Measurements from ENCODE around the gene AQP12B. TPM values are rescaled to one million over a fixed set of nuclear protein-coding genes. Genes with fewer than 3 reads are reported as not detected.

The AQP12B gene
- total RNA-seq, 1 experiment from 2014 or later: not detected

GRCh38 chr2:240630771-240631547 is 51.7 kb downstream of the AQP12B start:
- Mint-ChIP-seq H3K4me3 (ENCODE audit: unreplicated experiment) (no peak overlapping the region), H3K27ac (ENCODE audit: unreplicated experiment) (no peak overlapping the region), H3K27me3 (ENCODE audit: insufficient read depth, unreplicated experiment) (no peaks in the 10 kb centered on the region), H3K36me3 (ENCODE audit: insufficient read depth, unreplicated experiment) (peaks cover 6% of the 10 kb centered on the region), H3K9me3 (ENCODE audit: unreplicated experiment) (peaks cover 16% of the 10 kb centered on the region), H3K4me1 (ENCODE audit: low read depth, unreplicated experiment) (no peaks in the 10 kb centered on the region)
- ChIA-PET CTCF (no interaction called here), POLR2A (no interaction called here)
- no peak for DNase-seq
- no peaks in the 10 kb centered on the region; the same call in none of the 2 replicates for H3K36me3 ChIP-seq (ENCODE audit: control insufficient read depth, insufficient read depth, low read length)
- no TSS peak for BruUV-seq (replicated peaks)
- intact Hi-C loops (cut with micrococcal nuclease; ENCODE audit: unreplicated experiment): no loop called here
- H3K4me1 ChIP-seq: no peaks in the 10 kb centered on the region
- TF ChIP-seq CTCF (IDR thresholded peaks at IDR 0.05; ENCODE audit: insufficient read depth in 1 of 2, low read depth in 1 of 2, low read length in 1 of 2, severe bottlenecking in 1 of 2, unreplicated experiment in 1 of 2): no peak
- no peaks in the 10 kb centered on the region for H3K27me3 ChIP-seq (replicated peaks; ENCODE audit: control insufficient read depth, insufficient read depth, low read length)
- no peak overlapping the region for H3K4me3 ChIP-seq (ENCODE audit: low read depth, low read length)
- 0 out of 2 replicates have a peak, but pooled peaks cover 3% of the 10 kb centered on the region for H3K9me3 ChIP-seq

GRCh38 chr2:240629968-240630770 is 52.5 kb downstream of the AQP12B start:
- peaks cover 16% of the 10 kb centered on the region for H3K9me3 Mint-ChIP-seq (ENCODE audit: unreplicated experiment)
- CTCF ChIA-PET: no interaction called here
- H3K9me3 ChIP-seq: 0 out of 2 replicates have a peak, but pooled peaks cover 3% of the 10 kb centered on the region

More at GRCh38 chr2:240629968-240630770, 52.5 kb downstream of the AQP12B start:
- H3K27me3 ChIP-seq (replicated peaks; ENCODE audit: control insufficient read depth, insufficient read depth, low read length): no peaks in the 10 kb centered on the region
- peak in 1 of 2 experiments; percentile 26 for DNase-seq
- Mint-ChIP-seq H3K4me3 (ENCODE audit: unreplicated experiment) (no peak overlapping the region), H3K27ac (ENCODE audit: unreplicated experiment) (no peak overlapping the region), H3K27me3 (ENCODE audit: insufficient read depth, unreplicated experiment) (no peaks in the 10 kb centered on the region), H3K36me3 (ENCODE audit: insufficient read depth, unreplicated experiment) (peaks cover 6% of the 10 kb centered on the region), H3K4me1 (ENCODE audit: low read depth, unreplicated experiment) (no peaks in the 10 kb centered on the region)
- POLR2A ChIA-PET: no interaction called here
- H3K4me3 ChIP-seq (ENCODE audit: low read depth, low read length): no peak overlapping the region
- intact Hi-C loops (cut with micrococcal nuclease; ENCODE audit: unreplicated experiment): no loop called here
- no peak for TF ChIP-seq CTCF (IDR thresholded peaks at IDR 0.05; ENCODE audit: insufficient read depth in 1 of 2, low read depth in 1 of 2, low read length in 1 of 2, severe bottlenecking in 1 of 2, unreplicated experiment in 1 of 2)
- no peaks in the 10 kb centered on the region for H3K4me1 ChIP-seq
- BruUV-seq (replicated peaks): no TSS peak
- no peaks in the 10 kb centered on the region; the same call in none of the 2 replicates for H3K36me3 ChIP-seq (ENCODE audit: control insufficient read depth, insufficient read depth, low read length)
